Stimulated activated naive CD8-positive, alpha-beta T cell treated with anti-CD3 and anti-CD28 coated beads, Interleukin-15, amount 100 ng/mL, for 72 hours (primary cell): Measurements from ENCODE around the gene ATP6V1C2.

Experiments used
- ATAC-seq: fragments of 150-1000 bp; cut with Tn5 transposase; 2 replicates; pipeline ENCODE4 v1.10.0; 2021; ENCODE audit warnings: mild to moderate bottlenecking, moderate library complexity
- DNase-seq, 2 donors: peaks; one replicate each; pipeline ENCODE4 v3.0.0; 2021 to 2022
- H3K27ac Mint-ChIP-seq, 2 donors: one replicate each; pipeline ENCODE4 v1.8.0; 2022; ENCODE audit warnings: mild to moderate bottlenecking in 2 of 2, mixed read lengths in 2 of 2, moderate library complexity in 2 of 2
- H3K27me3 Mint-ChIP-seq: one replicate; pipeline ENCODE4 v1.8.0; 2022; ENCODE audit warnings: mixed read lengths
- H3K4me1 Mint-ChIP-seq: one replicate; pipeline ENCODE4 v1.8.0; 2022; ENCODE audit warnings: mild to moderate bottlenecking, mixed read lengths
- H3K4me3 Mint-ChIP-seq, 2 donors: one replicate each; pipeline ENCODE4 v1.8.0; 2022; ENCODE audit warnings: mild to moderate bottlenecking in 2 of 2, mixed read lengths in 2 of 2, moderate library complexity in 1 of 2
- H3K9me3 Mint-ChIP-seq, 2 donors: one replicate each; pipeline ENCODE4 v1.8.0; 2022; ENCODE audit warnings: mixed read lengths in 2 of 2

Gene ATP6V1C2, protein sequence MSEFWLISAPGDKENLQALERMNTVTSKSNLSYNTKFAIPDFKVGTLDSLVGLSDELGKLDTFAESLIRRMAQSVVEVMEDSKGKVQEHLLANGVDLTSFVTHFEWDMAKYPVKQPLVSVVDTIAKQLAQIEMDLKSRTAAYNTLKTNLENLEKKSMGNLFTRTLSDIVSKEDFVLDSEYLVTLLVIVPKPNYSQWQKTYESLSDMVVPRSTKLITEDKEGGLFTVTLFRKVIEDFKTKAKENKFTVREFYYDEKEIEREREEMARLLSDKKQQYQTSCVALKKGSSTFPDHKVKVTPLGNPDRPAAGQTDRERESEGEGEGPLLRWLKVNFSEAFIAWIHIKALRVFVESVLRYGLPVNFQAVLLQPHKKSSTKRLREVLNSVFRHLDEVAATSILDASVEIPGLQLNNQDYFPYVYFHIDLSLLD

GRCh38 chr2:10721396-10722251 is at the start of gene ATP6V1C2:
Gene ATP6V1C2, plus strand, starts transcription at chr2:10721630. Its CDS starts 1,220 bp downstream, at chr2:10722850.
- Mint-ChIP-seq H3K27me3 (peaks cover 71% of the 10 kb centered on the region), H3K4me1 (peaks cover 17% of the 10 kb centered on the region), H3K9me3 (no peaks in the 10 kb centered on the region), H3K4me3 (peak within 1 kb of the TSS; percentile 45 to 76), H3K27ac (no peak within 1 kb of the TSS)
- DNase-seq = no peak
- ATAC-seq = peak; percentile 59

- Mint-ChIP-seq H3K4me1 (peaks cover 23% of the 10 kb centered on the region), H3K27me3 (no peaks in the 10 kb centered on the region), H3K4me3 (no peak overlapping the region), H3K9me3 (no peaks in the 10 kb centered on the region), H3K27ac (peak overlapping the region; percentile 18 to 59)
- DNase-seq = no peak
- ATAC-seq = no peak
Observed at GRCh38 chr2:10675131-10675530, 46.3 kb upstream of the ATP6V1C2 start.

DNA sequence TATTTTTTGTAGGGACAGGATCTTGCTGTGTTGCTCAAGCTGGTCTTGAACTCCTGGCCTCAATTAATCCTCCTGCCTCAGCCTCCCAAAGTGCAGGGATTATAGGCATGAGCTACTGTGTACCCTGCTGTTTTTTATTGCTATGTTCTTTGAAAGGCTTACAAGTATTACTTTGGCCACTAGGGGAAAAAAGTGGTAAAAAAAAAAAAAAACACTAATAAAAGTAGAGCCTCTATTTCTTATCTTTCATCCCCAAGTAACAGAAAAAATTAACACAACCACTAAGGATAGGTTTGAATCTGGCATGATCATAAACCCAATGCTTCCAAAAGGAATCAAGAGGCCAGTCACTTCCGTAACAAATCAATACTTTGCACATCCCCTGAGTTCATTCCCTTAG is 43.2 kb upstream of the ATP6V1C2 start:
- Mint-ChIP-seq H3K27ac (peak overlapping the region in 1 of 2 donors; percentile 15), H3K9me3 (no peaks in the 10 kb centered on the region), H3K27me3 (no peaks in the 10 kb centered on the region), H3K4me1 (peaks cover 38% of the 10 kb centered on the region), H3K4me3 (no peak overlapping the region)
- ATAC-seq = no peak
- no peak for DNase-seq

DNA sequence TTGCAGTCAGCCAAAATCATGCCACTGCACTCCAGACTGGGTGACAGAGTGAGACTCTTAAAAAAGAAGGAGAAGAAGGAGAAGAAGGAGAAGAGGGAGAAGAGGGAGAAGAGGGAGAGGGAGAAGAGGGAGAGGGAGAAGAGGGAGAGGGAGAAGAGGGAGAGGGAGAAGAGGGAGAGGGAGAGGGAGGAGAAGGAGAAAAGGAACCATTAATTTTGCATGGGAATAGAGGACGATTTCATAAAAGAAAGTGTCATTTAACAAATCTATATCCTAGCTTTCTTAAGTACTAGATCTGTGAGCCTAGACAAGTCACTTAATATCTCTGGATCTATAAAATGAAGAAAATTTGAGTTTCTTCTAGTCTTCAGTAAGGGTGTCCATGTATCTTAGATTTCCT is 41.2 kb upstream of the ATP6V1C2 start:
- Mint-ChIP-seq H3K9me3 (no peaks in the 10 kb centered on the region), H3K4me1 (peaks cover 25% of the 10 kb centered on the region), H3K27ac (peak overlapping the region in 1 of 2 donors; percentile 37), H3K27me3 (no peaks in the 10 kb centered on the region), H3K4me3 (no peak overlapping the region)
- ATAC-seq (no peak), DNase-seq (no peak)

DNA sequence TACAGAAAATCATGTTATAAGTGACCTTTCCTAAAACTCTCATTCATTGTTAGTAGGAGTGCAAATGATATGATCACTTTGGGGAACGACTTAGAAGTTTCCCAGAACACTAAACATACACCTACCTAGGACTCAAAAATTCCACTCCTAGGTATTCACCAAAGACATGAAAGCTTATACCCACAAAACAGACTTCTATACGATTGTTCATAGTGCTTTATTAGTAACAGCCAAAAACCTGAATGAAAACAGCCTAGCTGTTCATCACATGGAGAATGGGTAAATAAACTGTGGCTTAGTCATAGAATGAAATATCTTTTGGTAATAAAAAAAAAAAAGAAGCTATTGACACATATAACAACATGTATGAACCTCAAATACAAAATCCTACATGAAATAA is 40.5 kb upstream of the ATP6V1C2 start:
- H3K9me3 Mint-ChIP-seq = no peaks in the 10 kb centered on the region
- no peak for DNase-seq
- H3K27ac Mint-ChIP-seq = no peak overlapping the region
- no peak overlapping the region for H3K4me3 Mint-ChIP-seq
- H3K4me1 Mint-ChIP-seq = peaks cover 17% of the 10 kb centered on the region
- no peak for ATAC-seq
- no peaks in the 10 kb centered on the region for H3K27me3 Mint-ChIP-seq

DNA sequence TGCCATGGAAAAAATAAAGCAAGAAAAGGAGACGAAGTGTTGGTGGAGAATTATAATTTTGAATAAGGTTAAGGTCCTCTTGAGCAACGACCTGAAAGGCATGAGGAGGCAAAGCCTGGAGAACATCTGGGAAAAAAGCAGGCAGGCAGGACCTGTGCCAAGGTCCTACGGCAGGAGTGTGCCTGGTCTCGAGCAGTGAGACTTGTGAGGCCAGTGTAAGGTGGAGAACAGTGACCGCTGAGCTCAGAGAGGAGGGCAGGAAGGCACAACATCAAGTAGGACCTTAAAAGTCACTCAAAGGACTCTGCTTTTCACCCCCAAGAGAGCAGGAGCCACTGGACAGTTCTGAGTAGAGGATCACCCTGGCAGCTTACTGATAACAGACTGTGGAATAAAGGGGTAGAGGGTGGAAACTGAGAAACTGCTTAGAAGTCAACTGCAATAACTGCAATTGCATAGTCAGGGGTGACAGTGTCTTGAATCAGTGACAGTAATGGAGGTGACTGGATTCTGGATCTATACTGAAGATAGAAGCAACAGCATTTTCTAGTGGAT is 35.2 kb upstream of the ATP6V1C2 start:
- Mint-ChIP-seq H3K27me3 (no peaks in the 10 kb centered on the region), H3K27ac (peak overlapping the region in 1 of 2 donors; percentile 36), H3K4me3 (no peak overlapping the region), H3K9me3 (no peaks in the 10 kb centered on the region), H3K4me1 (peaks cover 15% of the 10 kb centered on the region)
- ATAC-seq (no peak), DNase-seq (no peak)

DNA sequence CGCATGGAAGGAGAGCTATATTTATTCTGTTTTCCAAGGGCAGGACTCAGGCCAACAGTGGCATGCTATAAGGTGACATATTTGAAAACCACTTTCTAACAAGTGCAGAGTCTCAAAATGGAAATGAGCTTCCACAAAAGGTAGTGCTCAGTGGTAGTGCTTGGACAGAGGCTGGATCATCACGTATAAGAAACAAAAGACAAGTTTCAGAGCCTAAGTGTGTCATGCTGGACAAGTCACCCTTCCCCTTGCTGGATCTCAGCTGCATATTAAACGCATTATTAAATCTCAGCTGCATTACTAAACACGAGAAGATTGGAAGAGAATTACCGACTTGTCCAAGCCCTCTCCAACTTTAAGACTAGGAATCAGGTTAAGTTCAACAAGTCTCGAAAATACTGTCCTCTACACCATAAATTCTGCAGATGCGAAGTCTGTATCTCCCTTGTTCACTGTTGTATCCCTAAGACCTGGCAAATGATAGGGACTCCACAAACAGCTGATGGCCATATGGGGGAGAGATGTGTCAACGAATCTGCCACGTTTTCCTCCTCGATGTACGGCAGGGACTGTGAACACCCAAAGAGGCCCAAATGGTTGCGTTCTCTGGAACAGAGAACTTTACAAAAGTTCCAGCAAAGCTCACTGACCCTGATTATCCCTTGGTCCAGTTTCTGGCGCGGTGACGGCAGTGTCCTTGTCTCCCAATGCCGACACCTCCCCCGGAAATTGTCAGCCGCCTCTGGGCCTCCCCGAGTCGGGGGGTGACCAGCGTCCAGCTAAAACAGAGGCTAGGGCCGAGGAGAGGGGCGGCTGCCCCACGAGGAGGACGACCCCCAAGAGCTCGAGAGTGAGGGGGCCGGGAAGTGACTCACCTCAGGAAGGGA is 32.3 kb upstream of the ATP6V1C2 start:
- Mint-ChIP-seq H3K4me3 (no peak overlapping the region), H3K4me1 (peaks cover 6% of the 10 kb centered on the region), H3K27me3 (no peaks in the 10 kb centered on the region), H3K9me3 (no peaks in the 10 kb centered on the region), H3K27ac (no peak overlapping the region)
- ATAC-seq (peak; percentile 56), DNase-seq (no peak)

DNA sequence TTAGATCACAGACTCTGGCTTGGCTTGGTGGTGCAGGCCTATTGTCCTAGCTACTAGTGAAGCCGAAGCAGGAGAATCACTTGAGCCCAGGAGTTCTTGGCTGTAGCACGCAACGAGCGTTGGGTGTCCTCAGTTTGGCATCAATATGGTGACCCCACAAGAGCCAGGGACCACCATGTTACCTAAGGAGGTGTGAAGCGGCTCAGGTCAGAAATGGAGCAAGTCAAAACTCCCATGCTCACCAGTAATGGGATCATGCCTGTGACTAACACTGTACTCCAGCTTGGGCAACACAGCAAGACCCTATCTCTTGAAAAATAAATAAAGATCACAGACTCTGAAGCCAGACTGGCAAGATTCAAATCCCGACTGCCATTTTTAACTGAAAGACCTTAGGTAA is 29.9 kb upstream of the ATP6V1C2 start:
- H3K9me3 Mint-ChIP-seq = no peaks in the 10 kb centered on the region

GRCh38 chr2:10700078-10700803 is 21.2 kb upstream of the ATP6V1C2 start:
- peak; percentile 37 for ATAC-seq
- Mint-ChIP-seq H3K4me3 (no peak overlapping the region), H3K27ac (no peak overlapping the region), H3K4me1 (no peaks in the 10 kb centered on the region), H3K9me3 (no peaks in the 10 kb centered on the region), H3K27me3 (peaks cover 7% of the 10 kb centered on the region)
- no peak for DNase-seq

More for the DNA sequence above, 29.9 kb upstream of the ATP6V1C2 start:
- peak overlapping the region in 1 of 2 donors; percentile 9 for H3K4me3 Mint-ChIP-seq
- peaks cover 6% of the 10 kb centered on the region for H3K4me1 Mint-ChIP-seq
- H3K27ac Mint-ChIP-seq = no peak overlapping the region
- DNase-seq (no peak), ATAC-seq (no peak)
- H3K27me3 Mint-ChIP-seq = no peaks in the 10 kb centered on the region

DNA sequence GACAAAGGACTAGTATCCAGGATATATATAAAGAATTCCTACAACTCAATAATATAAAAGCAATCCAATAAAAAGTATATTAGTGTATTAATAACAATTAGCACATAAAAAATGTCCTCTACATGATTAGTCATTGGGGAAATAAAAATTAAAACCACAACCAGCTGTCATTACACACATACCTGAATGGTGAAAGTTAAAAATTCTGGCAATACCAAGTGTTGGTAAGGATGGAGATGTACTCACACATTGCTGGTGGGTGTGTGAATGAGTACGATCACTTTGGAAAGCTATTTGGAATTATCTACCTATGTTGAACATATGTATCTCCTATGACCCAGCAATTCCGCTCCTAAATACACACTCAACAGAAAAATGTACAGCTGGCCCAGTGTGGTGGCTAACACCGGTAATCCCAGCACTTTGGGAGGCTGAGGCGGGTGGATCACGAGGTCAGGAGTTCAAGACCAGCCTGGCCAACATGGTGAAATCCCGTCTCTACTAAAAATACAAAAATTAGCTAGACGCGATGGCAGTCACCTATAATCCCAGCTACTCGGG is 17.3 kb upstream of the ATP6V1C2 start:
- ATAC-seq (no peak), DNase-seq (no peak)
- Mint-ChIP-seq H3K27me3 (peaks cover 31% of the 10 kb centered on the region), H3K9me3 (no peaks in the 10 kb centered on the region), H3K4me3 (no peak overlapping the region), H3K27ac (peak overlapping the region in 1 of 2 donors; percentile 75), H3K4me1 (no peaks in the 10 kb centered on the region)

- Mint-ChIP-seq H3K27me3 (peaks cover 41% of the 10 kb centered on the region), H3K4me3 (no peak overlapping the region), H3K4me1 (no peaks in the 10 kb centered on the region), H3K9me3 (no peaks in the 10 kb centered on the region), H3K27ac (no peak overlapping the region)
- DNase-seq (no peak), ATAC-seq (no peak)
Observed at GRCh38 chr2:10706033-10706432, 15.4 kb upstream of the ATP6V1C2 start.

DNA sequence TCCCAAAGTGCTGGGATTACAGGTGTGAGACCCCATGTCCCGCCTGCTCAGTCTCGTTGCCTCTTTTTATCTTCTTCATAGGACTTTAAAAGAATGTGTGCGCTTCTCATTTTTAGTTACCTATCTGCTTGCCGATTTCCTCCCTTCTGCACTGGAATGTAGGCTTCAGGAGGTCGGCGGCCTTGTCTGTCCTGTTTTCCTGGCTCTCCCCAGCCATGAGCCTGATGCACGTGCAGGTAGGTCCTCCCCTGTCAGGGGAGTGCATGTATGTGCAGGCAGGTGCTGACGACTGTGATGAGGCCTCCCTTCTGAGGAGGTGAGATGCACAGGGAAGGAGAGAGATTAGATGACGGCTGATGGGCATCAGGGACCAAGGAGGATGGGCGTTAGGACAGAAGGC is 13.6 kb upstream of the ATP6V1C2 start:
- Mint-ChIP-seq H3K27me3 (peaks cover 40% of the 10 kb centered on the region), H3K4me3 (no peak overlapping the region), H3K9me3 (no peaks in the 10 kb centered on the region), H3K4me1 (peaks cover 9% of the 10 kb centered on the region), H3K27ac (peak overlapping the region in 1 of 2 donors; percentile 7)
- no peak for ATAC-seq
- no peak for DNase-seq

DNA sequence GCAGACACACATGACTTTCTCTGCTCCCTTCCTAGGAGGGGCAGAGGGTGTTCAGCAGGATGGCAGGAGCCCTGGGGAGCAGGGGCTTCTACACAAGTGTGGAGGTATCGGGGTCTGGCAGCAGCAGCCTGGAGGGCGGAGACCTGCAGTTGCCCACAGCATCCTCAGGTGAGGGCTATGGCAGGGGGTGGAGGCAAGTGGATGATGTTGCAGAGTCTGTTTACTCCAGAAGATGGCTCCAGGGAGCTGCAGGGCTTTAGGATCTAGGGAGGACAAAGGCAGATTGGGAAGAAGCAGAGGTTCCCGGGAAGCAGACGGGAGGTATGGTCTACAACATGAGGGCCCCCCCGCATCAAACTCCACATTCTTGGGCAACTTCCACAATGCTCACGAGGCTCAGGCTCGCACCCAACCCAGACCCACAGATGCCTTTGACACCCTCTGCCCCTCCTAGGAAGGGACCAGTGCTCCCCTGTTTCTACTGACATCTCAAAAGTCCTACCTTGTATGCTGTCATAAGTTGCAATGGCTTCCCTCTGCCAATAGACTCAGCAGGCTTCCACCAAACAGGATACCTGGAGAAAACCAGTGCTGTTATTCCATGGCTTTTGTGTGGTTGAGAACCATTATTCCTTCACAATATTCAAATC is 12.0 kb upstream of the ATP6V1C2 start:
- Mint-ChIP-seq H3K27me3 (peaks cover 34% of the 10 kb centered on the region), H3K4me1 (peaks cover 9% of the 10 kb centered on the region), H3K27ac (no peak overlapping the region), H3K9me3 (no peaks in the 10 kb centered on the region), H3K4me3 (no peak overlapping the region)
- ATAC-seq (no peak), DNase-seq (no peak)
